ENCODE data around the gene TEX19.

The TEX19 gene

DNA sequence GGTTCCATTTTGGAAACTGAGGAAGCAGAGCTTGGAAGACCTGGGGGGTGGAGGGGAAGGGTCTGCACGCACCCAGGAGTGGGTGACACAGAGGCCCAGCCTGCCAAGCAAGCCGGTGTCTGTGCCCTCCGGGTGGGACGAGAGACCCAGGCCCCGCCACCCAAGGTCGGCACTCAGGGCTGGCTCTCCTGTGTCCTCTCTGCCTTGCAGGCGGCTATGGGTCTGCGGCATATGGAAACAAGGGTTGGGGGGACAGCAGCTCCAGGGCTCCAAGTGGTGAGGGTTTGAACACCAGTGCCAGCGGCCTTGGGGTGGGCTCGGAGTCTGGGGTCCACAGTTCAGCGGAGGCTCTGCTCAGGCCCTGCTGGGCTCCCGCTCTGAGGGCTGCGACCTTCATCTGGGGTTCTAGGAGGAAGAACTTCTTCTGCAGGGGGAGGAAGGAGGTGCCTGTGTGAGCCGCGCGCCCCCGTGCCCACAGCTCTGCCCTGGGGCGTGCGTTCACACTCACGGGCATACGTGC lies 37.0 kb upstream of the TEX19 start:
- DNase-seq (ENCODE audit: low spot score): no peak

DNA sequence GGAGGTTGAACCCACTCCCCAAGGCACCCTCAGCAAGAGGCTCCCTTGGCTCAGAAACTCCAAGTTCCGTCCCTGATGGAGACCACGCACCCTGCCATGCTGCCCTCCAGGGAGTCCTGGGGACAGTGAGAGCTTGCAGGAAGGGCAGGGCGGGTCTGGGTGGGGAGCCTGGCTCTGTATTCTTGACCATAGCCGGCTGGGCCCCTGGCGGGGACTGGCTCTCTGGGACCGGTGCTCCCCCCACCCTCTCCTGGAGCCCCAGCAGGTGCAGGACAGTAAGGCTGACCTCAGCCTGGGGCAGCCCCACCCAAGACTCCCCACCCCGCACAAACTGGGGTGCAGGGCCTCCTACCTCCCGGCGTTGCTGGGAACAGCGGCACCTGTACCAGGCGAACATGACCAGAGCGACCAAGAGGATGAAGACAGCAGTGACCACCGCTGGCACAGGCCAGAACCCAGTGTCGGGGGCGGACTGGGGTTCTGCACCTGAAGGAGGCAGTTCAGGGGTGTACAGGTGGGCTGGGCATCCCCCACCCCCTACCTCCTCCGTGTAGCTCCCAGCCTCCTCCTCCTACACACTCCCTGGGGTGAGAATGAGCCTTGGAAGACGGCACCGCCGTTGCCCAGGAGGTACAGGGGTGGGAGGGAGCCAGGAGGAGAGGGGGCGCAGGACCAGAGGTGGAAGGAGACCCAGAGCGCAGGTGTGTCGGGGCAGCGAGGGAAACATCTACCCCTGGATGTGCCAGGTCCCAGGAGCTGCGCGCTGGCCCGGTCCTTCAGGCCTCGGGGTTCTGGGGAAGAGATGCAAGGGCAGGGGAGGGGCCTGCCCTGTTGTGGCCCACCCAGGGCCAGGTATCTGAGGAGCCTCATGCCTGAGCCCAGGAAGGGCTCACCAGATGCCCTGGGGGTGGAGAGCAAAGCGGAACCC lies 36.3 kb upstream of the TEX19 start:
- no peak for DNase-seq (ENCODE audit: low spot score)

DNA sequence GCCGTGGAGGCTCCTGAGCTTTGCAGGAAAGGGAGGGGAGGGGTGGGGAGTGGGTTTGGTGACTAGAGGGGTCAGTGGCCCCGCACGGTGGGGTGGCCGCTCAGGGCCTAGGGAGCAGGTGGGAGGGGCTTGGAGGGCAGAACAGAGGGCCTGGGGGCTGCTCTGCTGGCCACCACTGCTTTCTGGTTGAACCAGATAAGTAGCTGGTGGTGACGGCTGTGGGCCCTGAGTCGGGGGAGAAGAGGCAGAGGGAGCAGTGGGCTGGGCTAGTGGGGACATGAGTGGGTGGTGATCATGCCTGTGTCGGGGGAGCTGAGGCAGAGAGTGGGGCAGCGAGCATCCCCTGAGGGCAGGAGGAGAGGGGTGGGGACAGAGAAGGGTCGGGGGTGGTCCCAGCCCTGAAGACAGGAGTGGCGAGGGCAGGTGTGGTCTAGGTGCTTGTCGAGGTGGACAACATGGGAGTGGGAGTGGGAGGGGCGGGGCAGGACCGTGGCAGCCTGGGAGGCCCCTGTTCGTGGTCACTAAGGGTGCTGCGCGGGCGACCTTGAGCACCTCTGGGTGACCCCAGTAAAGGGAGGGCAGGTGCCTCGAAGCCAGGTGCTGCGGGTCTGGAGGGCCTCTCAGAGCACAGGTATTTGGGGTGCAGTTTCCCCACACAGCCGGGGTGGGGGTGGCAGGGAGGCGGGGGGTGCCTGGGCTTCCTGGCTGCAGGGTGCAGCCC lies 35.4 kb upstream of the TEX19 start:
- DNase-seq (ENCODE audit: low spot score): no peak

DNA sequence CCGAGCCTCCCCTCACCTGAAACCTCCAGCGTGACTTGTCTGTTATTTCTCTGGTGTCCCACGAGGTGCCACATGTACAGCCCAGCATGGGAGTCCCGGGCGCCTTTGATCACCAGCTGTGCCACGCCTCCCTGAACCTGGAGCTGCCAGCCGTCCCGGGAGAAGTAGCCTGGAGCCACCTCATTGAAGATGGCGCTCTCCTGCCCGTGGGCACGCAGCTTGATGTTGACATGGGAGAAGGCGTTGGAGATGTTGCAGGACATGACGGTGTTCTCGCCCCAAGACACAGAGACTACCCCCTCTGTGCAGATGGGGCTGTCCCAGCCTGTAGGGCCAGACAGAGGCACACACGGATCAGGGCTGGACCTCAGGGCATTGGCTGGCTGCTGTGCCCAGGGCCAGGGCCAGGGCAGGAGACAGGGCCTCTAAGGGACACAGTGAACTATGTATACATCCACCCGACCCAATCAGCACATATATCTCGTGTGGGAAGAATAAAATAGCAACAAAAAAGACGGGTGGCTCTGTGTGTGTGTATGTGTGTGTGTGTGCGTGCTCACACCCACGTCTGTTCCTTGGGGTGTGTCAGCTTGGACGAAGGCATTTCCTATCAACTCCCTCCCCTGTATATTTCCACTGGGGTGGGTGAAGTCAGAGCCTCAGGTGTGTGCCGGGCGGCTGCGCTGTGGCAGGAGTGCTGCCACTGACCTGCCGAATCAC lies 34.3 kb upstream of the TEX19 start:
- no peak for DNase-seq (ENCODE audit: low spot score)

DNA sequence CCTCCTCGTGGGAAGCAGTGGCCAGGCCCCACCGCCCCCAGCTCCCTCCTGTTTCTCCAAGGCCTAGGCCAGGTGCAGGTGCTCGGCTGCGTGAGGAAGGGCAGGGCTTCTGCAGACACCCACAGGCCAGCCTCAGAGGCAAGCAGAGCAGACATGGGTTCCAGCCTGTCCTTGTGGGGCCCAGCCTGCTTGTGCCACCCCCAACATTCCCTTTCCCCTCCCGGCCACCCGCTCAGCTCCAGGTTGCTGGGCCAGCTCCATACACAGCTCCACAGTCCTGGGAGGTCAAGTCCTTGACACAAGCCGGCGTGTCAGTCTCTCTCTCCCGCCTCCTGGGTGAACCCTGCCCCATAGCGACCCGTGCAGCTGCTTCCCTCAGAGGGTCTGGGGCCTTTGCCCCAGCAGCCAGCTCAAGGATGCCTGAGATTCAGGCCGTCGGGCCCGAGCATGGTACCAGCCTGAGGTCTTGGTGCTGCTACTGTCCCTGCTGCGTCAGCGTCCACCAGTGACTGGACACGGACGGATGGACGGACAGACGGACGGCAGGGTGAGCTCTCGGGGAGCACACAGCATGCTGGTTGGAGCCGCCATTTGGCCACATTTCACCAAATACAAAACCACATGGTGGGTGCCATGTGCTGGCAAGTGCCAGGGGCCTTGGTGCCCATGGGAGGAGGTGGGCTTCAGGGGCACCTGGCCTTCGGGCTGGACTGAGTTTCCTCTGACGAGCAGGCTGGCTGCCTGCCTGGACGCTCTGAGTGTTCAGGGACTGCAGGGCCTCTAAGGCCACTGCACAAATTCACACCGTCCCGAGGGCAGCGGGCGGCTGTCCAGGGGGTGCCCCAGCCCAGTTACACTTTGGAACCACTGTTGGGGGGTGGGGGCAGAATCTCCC lies 33.5 kb upstream of the TEX19 start:
- DNase-seq (ENCODE audit: low spot score): no peak

DNA sequence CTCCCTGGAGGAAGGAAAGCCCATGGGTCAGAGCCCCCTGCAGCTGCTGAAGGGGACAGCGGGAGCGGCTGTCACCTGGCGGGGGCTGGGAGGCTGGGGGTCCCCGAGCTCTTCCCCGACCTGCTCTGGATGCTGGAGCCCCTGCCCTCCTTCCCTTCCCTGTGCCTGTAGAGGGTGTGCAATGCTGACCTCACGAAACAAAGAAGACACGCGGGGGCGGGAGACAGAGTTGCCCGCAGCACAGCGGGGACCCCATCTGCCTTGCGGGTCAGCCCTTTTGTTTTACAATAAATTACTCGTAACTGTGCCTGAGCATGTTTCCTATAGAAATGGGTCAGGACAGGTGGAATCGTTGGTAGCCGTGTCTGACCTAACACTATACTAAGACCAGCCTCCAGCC lies 31.8 kb upstream of the TEX19 start:
- DNase-seq (ENCODE audit: low spot score): no peak

DNA sequence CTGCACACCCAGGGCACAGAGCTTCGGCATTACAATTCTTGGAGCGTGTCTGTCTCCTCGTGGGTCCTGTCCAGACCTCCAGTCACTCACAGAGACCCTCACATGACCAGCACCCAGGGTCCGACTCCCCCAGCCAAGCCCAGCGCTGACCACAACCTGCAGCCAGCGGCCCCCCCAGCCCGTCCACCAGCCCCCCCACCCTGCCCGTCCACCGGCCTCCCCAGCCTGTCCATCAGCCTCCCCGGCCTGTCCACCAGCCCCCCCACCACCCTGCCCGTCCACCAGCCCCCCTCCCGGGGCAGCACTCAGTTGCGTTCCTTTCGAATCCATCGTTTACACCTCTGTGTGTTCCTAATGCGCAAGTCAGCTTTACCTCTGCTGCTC lies 31.3 kb upstream of the TEX19 start:
- DNase-seq (ENCODE audit: low spot score): no peak

DNA sequence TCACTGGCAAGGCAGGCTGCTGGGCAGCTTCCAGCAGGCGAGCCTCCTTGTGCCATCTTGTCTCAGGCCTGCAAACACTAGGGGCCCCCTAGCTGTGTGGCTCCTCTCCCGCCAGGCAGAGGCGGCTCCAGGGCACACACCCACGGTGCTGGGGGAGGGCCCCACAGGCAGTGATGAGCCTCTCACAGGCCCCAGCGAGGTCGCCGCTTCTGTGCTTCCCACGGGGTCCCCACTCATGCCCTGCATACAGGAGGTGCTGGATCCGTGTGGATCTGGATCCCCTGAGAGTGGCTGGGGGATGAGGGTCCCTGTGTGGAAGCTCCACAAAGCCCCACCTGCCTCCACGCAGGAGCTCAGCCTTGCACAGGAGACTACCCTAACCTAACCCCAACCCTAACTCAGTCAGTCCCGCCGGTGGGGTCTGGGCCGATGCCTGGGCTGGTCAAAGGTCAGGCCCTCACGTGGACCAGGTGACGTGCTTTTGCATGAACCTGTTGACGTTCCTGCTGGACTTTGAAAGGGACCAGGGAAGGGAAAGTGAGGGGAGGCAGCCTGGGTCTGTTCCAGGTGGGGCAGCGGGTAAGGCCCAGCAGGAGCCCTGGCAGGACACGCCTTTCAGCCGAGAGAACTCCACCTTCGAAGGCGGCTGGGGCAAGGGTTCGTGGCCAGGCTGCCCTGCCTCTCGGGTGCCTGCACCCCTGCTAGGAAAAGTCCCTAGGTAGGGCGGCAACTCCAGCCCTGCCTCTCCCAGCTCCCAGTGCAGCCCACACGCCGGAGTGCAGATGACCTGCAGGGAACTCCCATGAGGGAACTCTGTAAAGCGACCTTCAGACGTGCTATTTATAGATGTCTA lies 30.7 kb upstream of the TEX19 start:
- DNase-seq (ENCODE audit: low spot score): no peak

DNA sequence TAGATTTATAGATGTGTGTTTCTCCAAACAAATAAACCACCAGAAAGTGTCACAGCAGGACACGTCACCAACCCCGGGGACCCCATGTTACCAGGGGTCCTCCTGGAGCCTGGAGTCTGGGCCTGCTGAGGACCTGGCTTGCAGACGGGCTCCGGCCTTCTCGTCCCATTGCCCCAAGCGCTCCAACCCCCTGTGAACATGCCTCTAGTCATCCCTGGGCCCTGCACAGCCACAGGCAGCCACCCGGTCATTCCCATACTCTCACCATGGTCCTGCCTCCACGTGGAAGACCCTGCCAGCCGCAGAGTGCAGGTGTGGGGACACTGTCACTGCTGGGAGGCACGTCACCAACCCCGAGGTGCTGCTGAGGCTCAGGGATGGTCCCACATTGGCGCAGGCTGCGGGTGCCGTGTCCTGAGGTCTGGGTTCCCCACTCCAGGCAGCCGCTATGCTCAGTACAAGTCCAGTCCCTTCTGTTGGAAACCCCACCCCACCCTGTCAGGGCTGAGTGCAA lies 30.0 kb upstream of the TEX19 start:
- DNase-seq (ENCODE audit: low spot score): no peak

DNA sequence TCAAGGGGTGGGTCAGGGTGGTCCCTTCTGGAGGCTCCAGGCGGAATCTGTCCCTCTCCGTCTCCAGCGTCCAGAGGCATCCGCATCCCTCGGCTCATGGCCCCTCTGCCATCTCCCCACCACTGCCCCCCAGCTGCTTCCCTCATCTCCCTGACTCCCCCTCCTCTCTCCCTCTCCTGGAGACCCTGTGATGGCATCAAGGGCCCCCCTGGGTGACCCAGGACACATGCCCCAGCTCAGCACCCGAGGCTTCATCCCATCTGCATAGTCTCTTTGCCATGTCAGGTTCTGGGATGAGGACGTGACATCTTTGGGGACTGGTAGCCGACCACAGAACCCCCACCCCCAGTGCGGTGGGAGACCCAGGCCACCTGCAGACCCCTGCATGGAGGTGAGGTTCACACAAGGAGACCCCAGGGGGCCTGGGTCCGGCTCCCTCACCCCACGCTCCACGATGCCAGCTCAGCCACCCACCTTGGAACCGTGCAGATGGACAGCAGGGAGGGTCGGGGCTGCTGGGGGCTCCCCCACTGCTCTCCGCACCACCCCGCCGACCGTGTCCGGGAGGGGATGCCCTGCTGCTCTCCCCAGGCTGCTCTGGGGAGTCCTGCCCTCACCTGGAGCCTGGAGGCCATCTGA lies 29.2 kb upstream of the TEX19 start:
- DNase-seq (ENCODE audit: low spot score): no peak

DNA sequence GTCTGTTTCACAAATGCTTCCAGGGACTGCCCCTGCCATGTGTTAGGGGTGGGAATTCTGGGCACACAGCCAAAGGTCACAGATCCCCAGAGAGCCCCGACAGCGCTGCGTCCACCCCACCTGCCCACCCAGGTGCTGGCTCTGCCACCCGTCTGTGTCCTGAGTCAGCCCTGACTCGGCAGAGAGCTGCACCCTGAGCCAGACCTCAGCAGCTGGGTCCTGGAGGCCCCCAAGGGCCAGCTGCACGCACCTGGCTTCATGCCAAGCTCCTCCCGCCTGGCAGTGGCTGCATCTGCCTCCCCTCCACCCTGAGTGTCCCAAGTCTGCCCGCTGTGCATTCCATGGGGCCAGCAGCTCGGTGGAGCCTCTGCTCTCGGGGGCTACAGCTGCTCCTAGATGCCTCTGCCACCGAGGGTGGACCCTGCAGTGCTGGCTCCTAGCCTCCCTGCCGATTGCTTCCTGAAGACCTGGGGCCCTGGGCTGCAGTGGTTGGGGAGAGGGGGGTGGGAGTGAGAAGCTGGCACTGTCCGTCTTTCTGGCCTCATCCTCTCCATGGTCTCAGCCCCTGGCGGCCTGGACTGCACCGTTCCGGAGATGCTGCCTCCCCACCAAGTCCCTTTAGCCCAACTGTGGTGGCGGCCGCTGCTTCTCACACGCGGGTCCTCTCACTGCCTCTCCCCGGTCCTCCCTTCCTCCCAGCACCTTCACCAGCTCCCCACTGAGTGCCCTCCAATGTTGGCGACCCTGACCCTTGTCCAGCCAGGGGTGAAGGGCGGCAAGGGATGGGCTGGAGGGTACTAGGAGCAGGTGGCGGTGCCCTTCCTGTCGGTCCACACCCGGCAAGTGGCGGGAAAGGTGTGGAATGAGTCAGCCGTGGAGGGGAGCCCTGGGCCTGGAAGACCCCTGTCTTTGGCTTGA lies 28.5 kb upstream of the TEX19 start:
- no peak for DNase-seq (ENCODE audit: low spot score)

DNA sequence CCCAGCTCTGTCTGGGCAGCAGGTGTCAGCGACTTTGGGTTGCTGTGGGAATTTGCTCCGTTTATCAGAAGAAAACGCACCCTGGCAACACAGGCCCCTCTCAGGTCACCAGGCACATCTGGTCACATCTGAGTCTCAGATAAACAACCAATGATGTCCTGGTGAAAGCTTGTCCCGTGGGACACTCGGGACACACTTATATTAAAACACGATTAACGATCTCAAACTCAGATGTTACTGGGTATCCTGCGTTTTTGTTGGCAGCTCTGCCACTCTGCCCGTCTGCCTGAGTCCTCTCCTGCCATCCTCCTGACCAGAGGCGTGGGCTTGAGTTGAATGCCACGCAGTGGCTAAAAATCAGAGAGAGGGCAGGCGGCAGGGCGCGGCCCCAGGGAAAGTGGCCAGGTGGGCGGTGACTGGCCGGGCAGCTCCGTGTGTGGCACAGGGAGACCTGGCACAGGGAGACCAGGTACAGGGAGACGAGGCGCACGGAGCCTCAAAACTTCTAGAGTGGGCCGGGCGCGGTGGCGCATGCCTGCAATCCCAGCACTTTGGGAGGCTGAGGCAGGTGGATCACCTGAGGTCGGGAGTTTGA lies 27.6 kb upstream of the TEX19 start:
- DNase-seq (ENCODE audit: low spot score): no peak

DNA sequence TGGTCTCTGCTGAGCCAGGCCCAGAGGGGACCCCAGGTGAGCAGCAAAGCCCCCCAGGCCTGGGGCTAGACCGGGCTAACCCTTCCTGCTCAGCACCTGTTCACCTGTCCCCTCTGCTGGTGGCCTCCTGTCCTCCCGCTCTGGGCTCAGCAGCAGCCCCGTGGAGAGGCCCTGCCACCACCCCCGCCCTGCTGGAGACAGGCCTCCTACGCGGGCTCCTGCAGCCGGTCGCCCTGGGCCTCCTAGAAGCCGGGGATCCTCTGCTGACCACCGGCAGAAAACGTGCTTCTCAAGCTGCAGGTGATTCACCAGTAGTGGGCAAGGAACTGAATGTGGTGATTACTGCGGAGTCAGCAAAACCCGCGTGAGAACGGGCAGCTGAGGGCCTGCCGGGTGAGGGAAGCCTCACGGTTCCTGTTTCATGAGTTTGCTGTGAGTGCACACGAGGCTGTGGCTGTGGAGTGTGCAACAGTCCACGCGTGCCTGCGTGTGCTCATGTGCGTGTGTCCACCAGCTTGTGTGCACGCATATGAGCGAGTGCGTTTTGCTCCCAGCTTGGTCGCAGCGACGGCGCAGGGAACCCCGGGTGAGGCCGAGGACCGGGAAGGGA lies 26.3 kb upstream of the TEX19 start:
- no peak for DNase-seq (ENCODE audit: low spot score)

DNA sequence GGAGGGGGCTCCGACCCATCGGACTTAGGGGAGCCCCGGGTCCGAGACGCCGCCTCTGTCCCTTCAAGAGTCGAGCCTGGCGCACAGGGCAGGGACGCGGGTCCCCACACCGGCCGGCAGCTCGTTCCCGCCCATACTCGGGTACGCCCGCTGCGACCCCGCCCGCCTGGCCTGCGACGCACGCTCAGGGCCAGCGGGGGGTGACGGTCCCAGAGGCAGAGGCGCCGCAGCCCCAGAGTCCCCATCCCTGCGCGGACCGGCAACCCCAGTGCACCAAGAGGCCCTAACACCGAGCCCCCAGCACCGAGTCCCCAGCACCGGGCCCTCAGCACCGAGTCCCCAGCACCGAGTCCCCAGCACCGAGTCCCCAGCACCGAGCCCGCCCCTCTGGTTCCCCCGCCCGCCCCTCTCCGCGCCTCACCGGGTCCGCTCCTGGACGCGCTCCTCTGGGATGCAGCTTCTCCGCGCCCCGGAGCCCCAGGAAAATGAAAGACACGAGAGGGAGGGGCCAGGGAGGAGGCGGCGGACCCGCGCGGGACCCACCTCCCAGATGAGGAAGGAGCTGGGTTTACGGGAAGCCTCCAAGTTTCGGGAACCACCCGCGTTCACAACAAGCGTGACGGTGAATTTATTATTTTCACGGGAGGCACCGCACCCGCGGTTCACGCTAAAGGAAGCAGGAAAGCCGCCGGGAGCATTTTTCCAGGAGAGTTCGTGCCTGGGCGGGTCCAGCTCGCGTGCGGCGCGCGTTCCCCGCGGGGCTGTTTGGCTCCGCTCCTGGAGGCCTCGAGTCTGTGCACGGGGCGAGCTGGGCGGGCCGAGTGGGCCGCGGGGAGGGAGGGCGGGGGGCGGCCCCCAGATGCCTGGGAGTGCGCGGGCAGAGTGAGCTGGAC lies 25.5 kb upstream of the TEX19 start, which contains the start of gene SECTM1:
Gene SECTM1, minus strand, starts transcription at position 488 of the 893 bp plus-strand sequence. CDS start 6,526 bp downstream, outside the sequence.
- no peak for DNase-seq (ENCODE audit: low spot score)

DNA sequence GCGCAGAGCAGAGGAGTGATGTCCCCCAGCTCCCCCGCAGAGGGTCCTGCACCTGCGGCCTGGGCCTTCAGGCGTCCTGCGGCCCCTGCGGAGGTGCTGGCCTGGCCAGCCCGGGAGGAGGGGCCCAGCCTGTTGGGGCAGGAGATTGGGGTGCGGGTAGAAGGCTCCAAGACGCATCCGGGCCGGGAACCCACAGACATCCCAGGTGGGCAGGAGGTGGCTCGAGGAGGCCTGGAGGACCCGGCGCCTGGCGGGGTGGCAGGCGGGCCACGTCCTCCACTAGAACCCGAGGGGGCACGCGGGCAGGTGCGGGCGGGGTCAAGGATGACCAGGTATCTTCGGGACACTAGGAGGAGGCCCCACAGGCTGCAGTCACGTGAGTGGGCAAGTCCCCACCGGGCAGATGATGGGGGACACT lies 24.8 kb upstream of the TEX19 start:
- DNase-seq (ENCODE audit: low spot score): no peak

DNA sequence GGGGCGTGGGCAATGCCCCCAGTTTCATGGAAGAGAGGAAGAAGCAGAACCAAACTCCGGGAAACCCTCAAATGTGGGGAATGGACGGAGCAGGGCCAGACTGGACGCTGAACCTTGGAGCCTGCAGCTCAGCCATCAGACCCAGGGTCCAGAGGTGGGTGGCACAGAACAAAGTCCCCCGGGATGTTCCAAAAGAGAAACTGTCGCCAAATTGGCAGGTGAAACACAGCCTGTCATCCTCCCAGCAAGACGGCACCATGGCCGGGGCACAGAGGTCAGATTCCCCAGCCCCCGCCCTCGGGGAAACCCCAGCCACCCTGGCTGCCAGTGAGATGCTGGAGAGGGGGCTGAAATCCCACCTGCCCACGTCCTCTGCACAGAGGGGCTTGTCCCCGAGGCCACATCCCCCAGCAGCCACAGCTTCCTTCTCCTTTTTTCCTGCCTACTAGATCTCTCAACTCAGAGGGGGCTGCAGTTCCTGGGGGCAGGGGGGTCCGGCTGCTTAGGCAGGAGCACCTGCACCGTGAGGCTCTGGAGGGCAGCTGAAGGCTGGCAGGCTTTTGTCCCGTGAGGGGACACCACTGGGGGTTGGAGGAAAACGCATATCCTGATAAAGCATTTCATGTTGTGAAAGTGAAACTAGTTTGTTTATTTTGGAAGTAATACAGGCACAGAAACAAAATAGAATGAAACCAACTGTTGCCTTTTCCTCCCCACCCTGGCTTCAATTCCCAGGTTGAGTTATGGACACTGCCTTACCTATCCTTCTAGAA lies 24.2 kb upstream of the TEX19 start:
- DNase-seq (ENCODE audit: low spot score): no peak

Measured in ecto neural progenitor cell (in vitro differentiated cells).